HFF-Myc (cell line): ENCODE measurements around the gene MDM2.

Experiments used
- DNase-seq: peaks from one replicate; pipeline ENCODE4 v3.0.0-alpha.2; 2011; ENCODE audit warnings: low read depth; ENCODE audit errors: extremely low read depth
- H3K4me3 ChIP-seq: replicated peaks from 2 replicates; pipeline ENCODE4 v1.5.1; 2011; ENCODE audit warnings: low read depth, mild to moderate bottlenecking, control low read depth, low read length
- CTCF ChIP-seq: IDR thresholded peaks from 2 replicates; pipeline ENCODE4 v1.5.1; 2012; ENCODE audit warnings: mild to moderate bottlenecking, low read depth, low read length, control low read depth; ENCODE audit errors: missing control alignments

Gene MDM2

GRCh38 chr12:68844318-68844745 lies 36.4 kb downstream of the MDM2 start:
- no peak for DNase-seq
- H3K4me3 ChIP-seq = no peak overlapping the region
- TF ChIP-seq CTCF = no peak

- no peak for DNase-seq
- no peak overlapping the region for H3K4me3 ChIP-seq
- TF ChIP-seq CTCF = no peak
Observed at GRCh38 chr12:68844788-68845695, 37.1 kb downstream of the MDM2 start.

GRCh38 chr12:68846811-68847210 lies 38.8 kb downstream of the MDM2 start:
- no peak for DNase-seq
- no peak overlapping the region for H3K4me3 ChIP-seq
- no peak for TF ChIP-seq CTCF

GRCh38 chr12:68850390-68850789 lies 42.4 kb downstream of the MDM2 start:
- no peak for TF ChIP-seq CTCF
- no peak for DNase-seq
- H3K4me3 ChIP-seq = no peak overlapping the region

GRCh38 chr12:68851592-68852306 lies 43.8 kb downstream of the MDM2 start:
- DNase-seq = no peak
- no peak overlapping the region for H3K4me3 ChIP-seq
- TF ChIP-seq CTCF = no peak

- no peak for DNase-seq
- no peak overlapping the region for H3K4me3 ChIP-seq
- no peak for TF ChIP-seq CTCF
Observed at GRCh38 chr12:68853396-68854077, 45.6 kb downstream of the MDM2 start.
